Endothelial cell (in vitro differentiated cells): ENCODE measurements around the gene TMPRSS5. TPM values are rescaled to one million over a fixed set of nuclear protein-coding genes. Genes with fewer than 3 reads are reported as not detected.
"Not testable (repeated sequence)": the region's sequence is repeated elsewhere in the genome, so short reads cannot be mapped to it uniquely, and the experiment has no call there.

Experiments
- DNase-seq: peaks from one replicate; pipeline ENCODE4 v3.0.0; 2021; ENCODE audit warnings: low spot score
- H3K27ac Mint-ChIP-seq: one replicate; pipeline ENCODE4 v1.8.0; 2021; ENCODE audit warnings: mixed read lengths, inconsistent platforms; ENCODE audit not compliant: unreplicated experiment
- H3K27me3 Mint-ChIP-seq: one replicate; pipeline ENCODE4 v1.8.0; 2021; ENCODE audit warnings: mild to moderate bottlenecking, moderate library complexity, mixed read lengths, inconsistent platforms; ENCODE audit not compliant: unreplicated experiment
- H3K36me3 Mint-ChIP-seq: one replicate; pipeline ENCODE4 v1.8.0; 2021; ENCODE audit warnings: mild to moderate bottlenecking, low read depth, mixed read lengths, inconsistent platforms; ENCODE audit not compliant: unreplicated experiment
- H3K4me1 Mint-ChIP-seq: one replicate; pipeline ENCODE4 v1.8.0; 2021; ENCODE audit warnings: mild to moderate bottlenecking, mixed read lengths, inconsistent platforms; ENCODE audit not compliant: unreplicated experiment
- H3K4me3 Mint-ChIP-seq: one replicate; pipeline ENCODE4 v1.8.0; 2021; ENCODE audit warnings: mild to moderate bottlenecking, mixed read lengths, inconsistent platforms; ENCODE audit not compliant: unreplicated experiment
- H3K9me3 Mint-ChIP-seq: one replicate; pipeline ENCODE4 v1.8.0; 2021; ENCODE audit warnings: mixed read lengths, inconsistent platforms; ENCODE audit not compliant: unreplicated experiment
- total RNA-seq: library from RNA; stranded (reverse); fragmentation: NEBNext Ultra II Directional; extraction: Animal tissue kit (Norgen Biotek cat#: 25700); gene quantifications from one replicate; pipeline ENCODE4 v1.2.1, GENCODE V29; 2021; ENCODE audit not compliant: unreplicated experiment
- TF ChIP-seq, protein P1 (sequence below): fragments of 200-600 bp; sonication (generic); IDR thresholded peaks from one replicate; pipeline ENCODE4 v1.5.0; 2021; ENCODE audit warnings: antibody characterized with exemption; ENCODE audit not compliant: unreplicated experiment

TMPRSS5 gene
- total RNA-seq, 1 donor from 2014 or later: 2.7 TPM

GRCh38 chr11:113715882-113716625 is 9.9 kb upstream of the TMPRSS5 start:
- TF ChIP-seq, protein P1, sequence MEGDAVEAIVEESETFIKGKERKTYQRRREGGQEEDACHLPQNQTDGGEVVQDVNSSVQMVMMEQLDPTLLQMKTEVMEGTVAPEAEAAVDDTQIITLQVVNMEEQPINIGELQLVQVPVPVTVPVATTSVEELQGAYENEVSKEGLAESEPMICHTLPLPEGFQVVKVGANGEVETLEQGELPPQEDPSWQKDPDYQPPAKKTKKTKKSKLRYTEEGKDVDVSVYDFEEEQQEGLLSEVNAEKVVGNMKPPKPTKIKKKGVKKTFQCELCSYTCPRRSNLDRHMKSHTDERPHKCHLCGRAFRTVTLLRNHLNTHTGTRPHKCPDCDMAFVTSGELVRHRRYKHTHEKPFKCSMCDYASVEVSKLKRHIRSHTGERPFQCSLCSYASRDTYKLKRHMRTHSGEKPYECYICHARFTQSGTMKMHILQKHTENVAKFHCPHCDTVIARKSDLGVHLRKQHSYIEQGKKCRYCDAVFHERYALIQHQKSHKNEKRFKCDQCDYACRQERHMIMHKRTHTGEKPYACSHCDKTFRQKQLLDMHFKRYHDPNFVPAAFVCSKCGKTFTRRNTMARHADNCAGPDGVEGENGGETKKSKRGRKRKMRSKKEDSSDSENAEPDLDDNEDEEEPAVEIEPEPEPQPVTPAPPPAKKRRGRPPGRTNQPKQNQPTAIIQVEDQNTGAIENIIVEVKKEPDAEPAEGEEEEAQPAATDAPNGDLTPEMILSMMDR: no peak
- H3K4me3 Mint-ChIP-seq: no peak overlapping the region
- H3K36me3 Mint-ChIP-seq: peaks cover 11% of the 10 kb centered on the region
- H3K4me1 Mint-ChIP-seq: no peaks in the 10 kb centered on the region
- H3K27me3 Mint-ChIP-seq: no peaks in the 10 kb centered on the region
- no peaks in the 10 kb centered on the region for H3K9me3 Mint-ChIP-seq
- no peak for DNase-seq
- no peak overlapping the region for H3K27ac Mint-ChIP-seq

- DNase-seq: no peak
- Mint-ChIP-seq H3K36me3 (peaks cover 11% of the 10 kb centered on the region), H3K4me3 (no peak overlapping the region), H3K27ac (no peak overlapping the region), H3K4me1 (no peaks in the 10 kb centered on the region), H3K9me3 (no peaks in the 10 kb centered on the region), H3K27me3 (no peaks in the 10 kb centered on the region)
- TF ChIP-seq, protein P1: no peak
Measured at GRCh38 chr11:113715273-113715672, 9.2 kb upstream of the TMPRSS5 start.

DNA sequence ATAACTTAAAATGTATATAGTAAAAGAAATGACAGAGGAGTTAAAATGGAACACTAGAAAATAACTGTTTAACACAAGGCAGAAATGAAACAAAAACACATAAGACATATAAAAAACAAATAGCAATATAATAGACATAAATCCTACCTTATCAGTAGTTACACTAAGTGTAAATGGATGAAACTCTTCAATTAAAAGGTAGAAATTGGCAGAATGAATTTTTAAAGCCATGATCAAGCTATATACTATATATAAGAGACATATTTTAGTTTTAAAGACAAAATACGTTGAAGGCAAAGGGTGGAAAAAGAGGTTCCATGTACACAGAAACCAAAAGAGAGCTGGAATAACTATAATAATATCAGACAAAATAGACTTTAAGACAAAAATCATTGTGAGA is 4.9 kb upstream of the TMPRSS5 start:
- H3K27me3 Mint-ChIP-seq: no peaks in the 10 kb centered on the region
- no peak overlapping the region for H3K4me3 Mint-ChIP-seq
- H3K27ac Mint-ChIP-seq: no peak overlapping the region
- no peak for DNase-seq
- H3K4me1 Mint-ChIP-seq: peaks cover 6% of the 10 kb centered on the region
- H3K36me3 Mint-ChIP-seq: peaks cover 14% of the 10 kb centered on the region
- TF ChIP-seq, protein P1: no peak
- H3K9me3 Mint-ChIP-seq: no peaks in the 10 kb centered on the region

GRCh38 chr11:113703551-113703950 is 2.6 kb downstream of the TMPRSS5 start:
- not testable (repeated sequence) for H3K4me3 Mint-ChIP-seq, H3K9me3 Mint-ChIP-seq, H3K27me3 Mint-ChIP-seq, DNase-seq, H3K27ac Mint-ChIP-seq
- Mint-ChIP-seq H3K4me1 (peaks cover 10% of the 10 kb centered on the region), H3K36me3 (peaks cover 18% of the 10 kb centered on the region)

DNA sequence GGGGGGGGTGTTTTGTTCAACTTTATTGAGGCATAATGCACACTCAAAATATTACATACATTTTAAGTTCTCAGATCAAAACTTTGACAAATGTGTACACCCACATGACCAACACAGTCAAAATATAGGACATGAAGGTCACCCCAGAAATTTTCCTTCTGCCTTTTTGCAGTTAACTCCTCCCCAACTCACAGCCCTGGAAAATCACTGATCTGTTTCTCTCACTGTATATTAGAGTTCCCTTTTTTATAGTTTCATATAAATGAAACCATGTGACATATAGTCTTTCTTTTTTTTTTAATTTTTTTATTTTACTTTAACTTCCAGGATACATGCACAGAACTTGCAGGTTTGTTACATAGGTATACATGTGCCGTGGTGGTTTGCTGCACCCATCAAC is 4.6 kb downstream of the TMPRSS5 start:
- Mint-ChIP-seq H3K9me3 (no peaks in the 10 kb centered on the region), H3K27ac (no peak overlapping the region), H3K36me3 (peaks cover 5% of the 10 kb centered on the region), H3K4me3 (no peak overlapping the region), H3K4me1 (peaks cover 8% of the 10 kb centered on the region), H3K27me3 (peaks cover 2% of the 10 kb centered on the region)
- no peak for DNase-seq
- TF ChIP-seq, protein P1: no peak
